HUES6 (cell line): ENCODE measurements around the gene DCTN4.

Experiments
- H3K27ac ChIP-seq: 2 replicates; pipeline ENCODE4 v1.7.0; 2013; ENCODE audit warnings: low read depth, mild to moderate bottlenecking, low read length, inconsistent platforms
- H3K27me3 ChIP-seq: 2 replicates; pipeline ENCODE4 v1.6.1; 2013; ENCODE audit warnings: low read length; ENCODE audit not compliant: control insufficient read depth, insufficient read depth
- H3K36me3 ChIP-seq: 2 replicates; pipeline ENCODE4 v1.6.1; 2013; ENCODE audit warnings: low read length; ENCODE audit not compliant: control insufficient read depth, insufficient read depth
- H3K4me1 ChIP-seq: 2 replicates; pipeline ENCODE4 v1.6.1; 2013; ENCODE audit warnings: low read length; ENCODE audit not compliant: control insufficient read depth, insufficient read depth
- H3K4me3 ChIP-seq: 2 replicates; pipeline ENCODE4 v1.5.1; 2013; ENCODE audit warnings: low read depth, low read length
- H3K9ac ChIP-seq: one replicate; pipeline ENCODE4 v1.6.1; 2013; ENCODE audit warnings: mild to moderate bottlenecking, low read length
- H3K9me3 ChIP-seq: 2 replicates; pipeline ENCODE4 v1.6.1; 2013; ENCODE audit warnings: low read depth, low read length; ENCODE audit not compliant: control insufficient read depth, insufficient read depth

DCTN4 gene

DNA sequence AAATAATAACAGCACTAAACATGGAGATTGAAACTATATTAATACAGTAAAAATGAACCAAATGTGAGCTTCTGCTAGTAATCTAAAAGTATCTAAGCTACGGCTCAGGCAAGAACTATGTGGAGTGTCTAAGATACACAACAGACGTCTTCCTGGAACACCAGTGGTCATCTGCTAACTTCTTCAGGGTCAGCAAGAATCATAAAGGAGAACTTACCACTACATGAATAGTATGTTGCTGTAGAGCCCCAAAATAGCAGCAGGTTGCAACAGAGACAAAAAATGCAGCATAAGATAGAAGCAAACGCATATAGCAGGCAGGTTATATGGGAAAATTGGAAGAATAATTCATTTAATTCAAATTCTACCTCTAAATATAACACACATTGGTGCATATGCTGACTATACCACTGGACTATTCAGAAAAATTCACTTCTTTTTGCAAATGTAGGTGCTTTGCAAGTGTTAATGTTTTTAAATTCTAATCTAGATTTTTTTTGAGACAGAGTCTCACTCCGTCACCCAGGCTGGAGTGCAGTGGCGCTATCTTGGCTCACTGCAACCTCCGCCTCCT is 27.1 kb downstream of the DCTN4 start:
- H3K27me3 ChIP-seq: no peaks in the 10 kb centered on the region
- no peak overlapping the region for H3K9ac ChIP-seq
- no peaks in the 10 kb centered on the region for H3K4me1 ChIP-seq
- no peak overlapping the region for H3K4me3 ChIP-seq
- H3K9me3 ChIP-seq: peaks cover 4% of the 10 kb centered on the region; the same call in 1 of the 2 replicates
- peaks cover 55% of the 10 kb centered on the region for H3K36me3 ChIP-seq
- no peak overlapping the region for H3K27ac ChIP-seq

DNA sequence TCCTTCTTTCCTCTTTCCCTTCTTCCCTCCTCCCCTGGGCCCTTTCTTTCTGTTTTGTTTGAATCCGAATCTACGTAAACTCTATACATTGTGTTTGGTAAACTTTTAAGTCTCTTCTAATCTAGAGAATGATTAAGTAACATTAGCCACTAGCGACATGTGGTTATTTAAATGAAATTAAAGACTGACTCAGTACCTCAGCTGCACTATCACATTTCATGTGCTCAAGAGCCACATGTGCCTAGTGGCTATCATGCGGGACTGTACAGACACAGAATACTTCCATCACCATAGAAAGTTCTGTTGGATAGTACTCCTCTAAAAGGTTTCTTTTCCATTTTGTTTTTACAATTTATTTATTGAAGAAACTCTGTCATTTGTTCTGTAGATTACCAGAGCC is 29.0 kb downstream of the DCTN4 start:
- Histone ChIP-seq H3K36me3 (peaks cover 64% of the 10 kb centered on the region), H3K4me1 (no peaks in the 10 kb centered on the region), H3K27me3 (no peaks in the 10 kb centered on the region), H3K9ac (no peak overlapping the region), H3K9me3 (peaks cover 4% of the 10 kb centered on the region; the same call in 1 of the 2 replicates), H3K27ac (no peak overlapping the region), H3K4me3 (no peak overlapping the region)

DNA sequence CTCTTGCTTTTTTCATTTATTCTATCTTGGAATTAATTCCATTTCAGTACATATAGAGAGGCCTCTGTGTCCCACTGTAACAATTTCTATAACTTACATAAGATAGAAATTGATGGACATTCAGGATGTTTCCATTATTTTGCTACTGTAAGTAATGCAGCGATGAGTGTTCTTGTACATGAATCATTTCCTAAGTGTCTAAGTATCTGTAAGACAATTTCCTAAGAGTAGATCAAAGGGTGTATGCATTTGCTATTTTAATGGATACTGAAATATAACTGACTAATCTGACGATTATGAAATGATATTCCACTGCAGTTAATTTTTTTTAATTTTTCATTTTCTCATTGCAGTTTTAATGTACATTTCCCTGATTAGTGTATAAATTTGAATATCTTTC is 35.0 kb downstream of the DCTN4 start:
- Histone ChIP-seq H3K36me3 (peaks cover 78% of the 10 kb centered on the region), H3K9me3 (no peaks in the 10 kb centered on the region), H3K4me1 (no peaks in the 10 kb centered on the region), H3K27ac (no peak overlapping the region), H3K9ac (no peak overlapping the region), H3K4me3 (no peak overlapping the region), H3K27me3 (no peaks in the 10 kb centered on the region)

DNA sequence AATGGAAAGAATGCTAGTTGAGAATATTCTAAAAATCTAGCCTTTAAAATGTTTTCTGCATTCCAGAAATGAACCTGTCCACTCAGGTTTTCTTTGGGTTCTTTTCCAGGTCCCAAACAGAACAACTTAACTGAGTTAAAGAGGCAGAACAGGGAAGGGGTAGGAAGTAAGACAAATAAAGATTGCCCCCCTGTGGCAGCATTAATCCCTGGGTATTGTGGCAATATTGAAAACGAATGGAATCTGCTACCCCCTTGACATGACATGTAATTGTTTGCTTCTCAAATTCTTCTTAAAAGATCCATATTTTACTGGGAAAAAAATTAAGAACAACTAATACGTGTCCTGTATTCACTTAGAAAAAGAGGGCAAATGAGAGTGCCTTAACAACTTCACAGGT is 48.7 kb downstream of the DCTN4 start:
- H3K4me3 ChIP-seq: no peak overlapping the region
- no peaks in the 10 kb centered on the region for H3K27me3 ChIP-seq
- no peaks in the 10 kb centered on the region for H3K9me3 ChIP-seq
- no peak overlapping the region for H3K9ac ChIP-seq
- H3K27ac ChIP-seq: no peak overlapping the region
- H3K36me3 ChIP-seq: peaks cover 43% of the 10 kb centered on the region
- peaks cover 14% of the 10 kb centered on the region for H3K4me1 ChIP-seq

DNA sequence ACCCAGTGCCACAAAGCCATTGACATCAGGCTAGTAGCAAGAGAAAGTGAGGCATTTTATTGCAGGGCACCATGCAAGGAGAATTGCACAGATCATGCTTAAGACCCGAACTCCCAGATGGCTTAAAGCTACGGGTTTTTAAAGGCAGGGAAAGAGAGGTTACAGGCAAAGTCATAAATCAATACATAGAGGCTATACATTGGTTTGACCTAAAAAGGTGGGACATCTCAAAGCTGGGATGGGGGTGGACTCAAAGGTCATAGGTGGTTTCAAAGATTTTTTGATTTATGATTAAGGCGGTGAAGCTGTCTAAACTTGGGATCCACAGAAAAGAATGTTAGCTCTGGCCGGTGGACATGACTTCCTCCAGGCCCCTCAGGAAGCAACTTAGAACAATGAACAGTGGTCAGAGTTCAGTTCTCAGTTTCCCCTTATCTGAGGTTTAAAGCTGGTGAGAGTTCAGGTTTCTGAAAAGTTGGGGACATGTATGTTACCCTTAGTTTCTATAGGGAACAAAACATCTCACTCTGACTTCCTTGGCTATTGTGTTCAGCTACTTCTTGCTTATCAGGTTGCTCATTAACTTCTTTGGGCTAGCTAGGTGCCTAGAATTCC is 51.9 kb downstream of the DCTN4 start:
- Histone ChIP-seq H3K9ac (no peak overlapping the region), H3K27ac (no peak overlapping the region), H3K36me3 (peaks cover 21% of the 10 kb centered on the region), H3K9me3 (no peaks in the 10 kb centered on the region), H3K4me3 (no peak overlapping the region), H3K4me1 (peaks cover 14% of the 10 kb centered on the region), H3K27me3 (no peaks in the 10 kb centered on the region)

DNA sequence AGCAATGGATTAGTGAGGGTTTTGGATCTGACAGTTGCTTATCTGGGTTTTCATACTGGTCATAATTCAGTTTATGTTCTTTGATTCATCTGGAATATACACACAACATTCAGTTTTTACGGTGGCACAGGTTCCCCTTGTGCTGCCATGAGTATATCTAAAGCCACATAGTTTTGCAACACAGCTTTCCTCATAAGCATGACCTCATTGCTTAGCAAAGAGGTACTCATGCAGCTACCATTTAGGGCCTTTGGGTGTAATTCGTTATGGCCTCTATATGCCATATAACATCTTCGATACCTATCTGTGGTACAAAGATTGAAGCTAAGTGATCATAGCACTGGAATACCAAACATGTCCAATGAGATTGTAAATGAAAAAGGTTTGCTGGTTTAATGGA is 55.1 kb downstream of the DCTN4 start:
- Histone ChIP-seq H3K27ac (no peak overlapping the region), H3K9me3 (no peaks in the 10 kb centered on the region), H3K36me3 (peaks cover 3% of the 10 kb centered on the region), H3K27me3 (no peaks in the 10 kb centered on the region), H3K4me3 (no peak overlapping the region), H3K4me1 (peaks cover 6% of the 10 kb centered on the region), H3K9ac (no peak overlapping the region)

DNA sequence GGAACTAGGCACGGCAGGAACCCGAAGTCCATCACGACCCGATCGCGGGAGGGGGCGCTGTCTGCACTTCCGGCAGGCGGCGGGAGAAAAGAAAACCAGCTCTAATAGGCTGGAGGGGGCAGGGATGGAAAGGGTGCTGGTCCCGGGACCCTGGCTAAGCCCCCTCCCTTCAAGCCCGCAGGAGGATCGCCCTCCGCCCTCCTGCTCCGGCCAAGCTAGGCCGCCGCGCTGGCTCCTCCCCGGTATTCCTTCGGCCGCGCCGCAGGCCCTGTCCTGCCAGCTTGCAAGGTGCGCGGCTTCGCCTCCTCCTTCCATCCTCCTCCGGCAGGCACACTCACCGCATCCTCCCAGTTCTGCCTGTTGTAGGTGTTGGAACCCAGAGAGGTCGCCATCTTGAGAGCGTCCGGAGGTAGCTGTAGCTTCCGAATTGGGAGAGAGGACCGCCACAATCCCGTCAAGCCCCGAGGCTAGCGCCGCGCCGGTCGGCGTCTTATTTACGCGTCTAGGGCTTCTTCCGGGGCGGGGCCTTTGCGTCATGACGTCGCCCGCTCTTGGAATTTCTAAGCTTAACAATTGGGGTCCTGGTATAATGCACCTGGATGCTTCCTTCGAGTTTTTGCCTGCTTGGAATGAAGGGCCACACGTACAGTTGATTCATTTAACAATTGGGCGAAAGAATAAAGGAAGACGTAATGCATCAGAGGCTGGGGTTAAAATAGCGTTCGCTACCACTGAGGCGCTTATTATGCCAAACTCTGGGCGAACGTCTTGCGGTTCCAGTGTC is 58.0 kb downstream of the DCTN4 start, which contains the start of gene RBM22:
Gene RBM22 (minus strand): TSS at position 469 of the 784 bp plus-strand sequence. CDS start 77 bp downstream, at position 392.
- H3K27ac ChIP-seq: peak within 1 kb of the TSS; percentile 97
- H3K27me3 ChIP-seq: no peaks in the 10 kb centered on the region
- peaks cover 31% of the 10 kb centered on the region for H3K36me3 ChIP-seq
- peak within 1 kb of the TSS; percentile 98 for H3K4me3 ChIP-seq
- H3K4me1 ChIP-seq: no peaks in the 10 kb centered on the region
- H3K9ac ChIP-seq: peak within 1 kb of the TSS; percentile 98
- H3K9me3 ChIP-seq: no peaks in the 10 kb centered on the region

DNA sequence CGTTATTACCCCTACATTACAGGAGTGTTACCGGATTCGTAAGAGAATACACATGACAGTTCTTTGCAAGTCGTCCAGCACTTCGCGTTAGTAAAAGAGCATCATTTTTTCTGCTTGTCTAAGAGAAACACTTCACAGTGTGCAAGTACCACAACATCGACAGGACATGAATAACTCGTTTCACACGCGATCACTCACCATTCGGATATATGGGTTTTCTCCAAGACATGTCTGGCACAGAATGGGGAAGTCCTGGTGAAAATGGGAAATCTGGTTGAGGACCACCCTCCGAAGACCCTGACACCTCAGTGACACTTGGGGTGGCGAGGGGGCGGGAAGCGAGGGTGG is 58.6 kb downstream of the DCTN4 start:
- H3K36me3 ChIP-seq: peaks cover 37% of the 10 kb centered on the region
- H3K27ac ChIP-seq: no peak overlapping the region
- peak overlapping the region; percentile 98 for H3K9ac ChIP-seq
- peak overlapping the region; percentile 98 for H3K4me3 ChIP-seq
- no peaks in the 10 kb centered on the region for H3K9me3 ChIP-seq
- no peaks in the 10 kb centered on the region for H3K4me1 ChIP-seq
- no peaks in the 10 kb centered on the region for H3K27me3 ChIP-seq

DNA sequence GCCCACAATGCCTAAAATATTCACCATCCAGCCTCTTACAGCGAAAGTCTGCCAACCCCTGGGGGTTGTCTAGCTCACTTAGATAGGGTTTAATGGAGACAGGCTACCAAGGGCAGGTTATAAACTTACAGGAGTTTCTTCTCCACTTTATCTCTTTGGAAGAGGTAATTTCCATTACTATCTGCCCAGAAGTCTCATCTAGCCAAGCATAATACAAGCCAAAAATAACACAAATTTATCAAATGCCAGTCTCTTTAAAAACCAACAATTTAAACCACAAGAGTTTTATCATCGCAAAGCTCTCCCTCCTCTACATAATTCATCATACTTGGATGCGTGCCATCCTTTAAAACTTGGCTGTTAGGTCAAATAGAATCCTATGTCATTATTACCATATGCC is 64.2 kb downstream of the DCTN4 start:
- Histone ChIP-seq H3K4me3 (no peak overlapping the region), H3K9me3 (no peaks in the 10 kb centered on the region), H3K36me3 (peaks cover 84% of the 10 kb centered on the region), H3K9ac (no peak overlapping the region), H3K4me1 (no peaks in the 10 kb centered on the region), H3K27ac (no peak overlapping the region), H3K27me3 (no peaks in the 10 kb centered on the region)

DNA sequence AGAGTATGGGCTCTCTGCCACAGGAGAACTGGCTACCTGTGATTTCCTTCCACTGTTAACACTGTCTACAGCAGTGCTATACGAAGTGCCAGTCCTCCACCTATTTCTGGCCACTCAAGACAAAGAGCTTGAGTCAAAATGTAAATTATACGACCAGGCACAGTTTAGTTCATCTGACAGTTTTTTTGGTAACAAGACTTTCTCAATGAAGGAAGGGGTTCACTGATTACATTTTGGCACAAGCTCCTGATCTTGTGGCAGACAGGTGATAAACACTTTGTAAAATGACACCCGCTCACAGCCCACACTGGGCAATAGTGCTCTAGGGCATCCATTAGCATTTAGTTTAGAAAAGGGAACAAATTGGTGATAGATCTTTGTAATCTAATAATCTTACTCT is 66.5 kb downstream of the DCTN4 start:
- H3K27me3 ChIP-seq: no peaks in the 10 kb centered on the region
- H3K27ac ChIP-seq: no peak overlapping the region
- H3K4me1 ChIP-seq: no peaks in the 10 kb centered on the region
- H3K9me3 ChIP-seq: no peaks in the 10 kb centered on the region
- H3K36me3 ChIP-seq: peaks cover 65% of the 10 kb centered on the region
- no peak overlapping the region for H3K9ac ChIP-seq
- no peak overlapping the region for H3K4me3 ChIP-seq

DNA sequence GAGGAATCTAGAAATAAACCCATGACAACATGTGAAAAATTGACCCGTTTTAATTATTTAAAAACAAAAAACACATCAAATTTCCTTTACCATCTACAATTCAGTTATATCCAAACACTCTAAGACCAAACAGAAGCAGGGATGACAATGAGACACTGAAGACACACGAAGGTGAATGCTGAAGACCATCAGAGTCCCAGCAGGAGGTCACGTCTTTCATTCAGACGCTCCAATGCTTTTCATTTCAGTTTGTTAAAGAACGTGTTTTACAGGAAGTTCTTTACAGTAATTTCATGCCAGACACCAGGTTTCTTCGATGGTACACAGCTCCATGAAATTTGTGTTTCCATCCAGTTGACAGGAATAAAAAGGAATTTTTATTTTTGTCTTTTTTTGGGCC is 68.1 kb downstream of the DCTN4 start:
- Histone ChIP-seq H3K9me3 (no peaks in the 10 kb centered on the region), H3K27ac (no peak overlapping the region), H3K4me3 (no peak overlapping the region), H3K27me3 (no peaks in the 10 kb centered on the region), H3K4me1 (no peaks in the 10 kb centered on the region), H3K36me3 (peaks cover 52% of the 10 kb centered on the region), H3K9ac (no peak overlapping the region)
